GM13976 (cell line): ENCODE measurements around the gene NTMT2.
A peak's percentile ranks its signal among the peaks of the same experiment; 100 is the strongest.

Source experiments
- DNase-seq: peaks from one replicate; pipeline ENCODE4 v3.0.0; 2012; ENCODE audit warnings: low spot score
- in situ Hi-C: fragments of 300-500 bp; cut with MboI; formaldehyde crosslinking; loops from one replicate; pipeline ENCODE4 v1.12.0; 2022; ENCODE audit warnings: low sequenced_read_pairs, mixed read lengths, inconsistent platforms; ENCODE audit not compliant: unreplicated experiment
- TF ChIP-seq, protein P1 (sequence below): IDR thresholded peaks from 2 replicates; pipeline ENCODE4 v1.5.1; 2012; ENCODE audit warnings: borderline replicate concordance, mild to moderate bottlenecking; ENCODE audit not compliant: insufficient read depth; ENCODE audit errors: extremely low read depth, missing control alignments, control extremely low read depth

Gene NTMT2

GRCh38 chr1:170122366-170122765 lies 23.4 kb upstream of the NTMT2 start:
- in situ Hi-C loops, result no loop called here
- no peak for DNase-seq
- TF ChIP-seq, protein P1, sequence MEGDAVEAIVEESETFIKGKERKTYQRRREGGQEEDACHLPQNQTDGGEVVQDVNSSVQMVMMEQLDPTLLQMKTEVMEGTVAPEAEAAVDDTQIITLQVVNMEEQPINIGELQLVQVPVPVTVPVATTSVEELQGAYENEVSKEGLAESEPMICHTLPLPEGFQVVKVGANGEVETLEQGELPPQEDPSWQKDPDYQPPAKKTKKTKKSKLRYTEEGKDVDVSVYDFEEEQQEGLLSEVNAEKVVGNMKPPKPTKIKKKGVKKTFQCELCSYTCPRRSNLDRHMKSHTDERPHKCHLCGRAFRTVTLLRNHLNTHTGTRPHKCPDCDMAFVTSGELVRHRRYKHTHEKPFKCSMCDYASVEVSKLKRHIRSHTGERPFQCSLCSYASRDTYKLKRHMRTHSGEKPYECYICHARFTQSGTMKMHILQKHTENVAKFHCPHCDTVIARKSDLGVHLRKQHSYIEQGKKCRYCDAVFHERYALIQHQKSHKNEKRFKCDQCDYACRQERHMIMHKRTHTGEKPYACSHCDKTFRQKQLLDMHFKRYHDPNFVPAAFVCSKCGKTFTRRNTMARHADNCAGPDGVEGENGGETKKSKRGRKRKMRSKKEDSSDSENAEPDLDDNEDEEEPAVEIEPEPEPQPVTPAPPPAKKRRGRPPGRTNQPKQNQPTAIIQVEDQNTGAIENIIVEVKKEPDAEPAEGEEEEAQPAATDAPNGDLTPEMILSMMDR, result no peak

GRCh38 chr1:170125269-170125668 lies 20.5 kb upstream of the NTMT2 start:
- no peak for DNase-seq
- in situ Hi-C loops, result no loop called here
- TF ChIP-seq, protein P1, result no peak

GRCh38 chr1:170126696-170127095 lies 19.1 kb upstream of the NTMT2 start:
- DNase-seq, result peak; percentile 46
- in situ Hi-C loops, result no loop called here
- TF ChIP-seq, protein P1, result no peak

DNA sequence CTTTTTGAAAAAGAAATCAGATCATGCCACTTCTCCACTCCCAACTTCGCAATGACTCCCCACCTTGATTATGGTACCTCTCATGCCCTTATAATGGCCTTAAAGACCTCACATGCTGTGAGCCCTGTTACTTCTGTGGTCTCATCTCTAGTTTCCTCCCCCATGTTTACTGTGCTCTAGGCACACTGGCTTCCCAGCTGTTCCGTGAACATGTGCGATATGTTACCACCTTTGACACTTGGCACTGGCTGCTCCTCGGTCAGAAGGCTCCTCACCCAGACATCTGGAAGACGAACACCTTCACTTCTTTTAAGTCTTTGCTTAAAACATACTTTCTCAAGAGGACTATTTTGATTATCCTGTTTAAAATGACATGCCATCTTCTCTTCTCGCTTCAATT lies 14.3 kb upstream of the NTMT2 start:
- TF ChIP-seq, protein P1, result no peak
- in situ Hi-C loops, result no loop called here

GRCh38 chr1:170131984-170132383 lies 13.8 kb upstream of the NTMT2 start:
- TF ChIP-seq, protein P1, result no peak
- DNase-seq, result no peak
- in situ Hi-C loops, result no loop called here

More for the DNA sequence above, 14.3 kb upstream of the NTMT2 start:
- DNase-seq, result no peak

DNA sequence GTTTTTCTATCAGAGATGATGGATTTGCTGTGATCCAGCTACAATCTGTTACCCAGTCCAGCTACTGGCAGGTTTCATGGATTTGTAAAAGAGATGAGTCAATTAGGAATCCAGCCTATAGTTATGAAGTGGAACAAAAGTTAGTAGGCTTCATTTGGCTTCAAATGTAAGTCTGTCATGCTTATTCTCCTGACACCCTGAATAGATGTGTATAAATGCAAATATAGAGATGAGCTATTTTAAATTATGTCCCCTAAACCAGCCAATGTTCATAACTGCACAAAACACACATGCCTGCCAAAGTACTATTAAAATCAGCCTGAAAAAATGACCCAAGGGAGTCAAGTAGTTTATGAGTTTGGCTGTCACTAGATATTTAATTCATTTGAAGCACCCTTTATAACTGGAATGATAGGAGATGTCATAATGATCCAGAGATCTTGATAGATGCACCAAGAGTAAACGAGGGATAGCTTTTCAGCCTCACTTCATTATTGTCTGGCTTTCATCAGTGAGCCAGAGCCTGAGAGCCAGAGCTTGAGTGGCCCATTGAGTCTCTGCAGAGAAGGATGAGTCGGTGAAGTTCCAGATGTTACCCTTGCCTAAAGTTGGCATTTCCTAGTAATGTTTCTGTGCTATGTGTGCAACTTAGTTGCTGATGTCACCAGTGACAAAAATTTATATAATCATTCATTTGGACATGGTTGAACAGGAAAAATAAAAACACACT lies 11.8 kb upstream of the NTMT2 start:
- in situ Hi-C loops, result no loop called here
- TF ChIP-seq, protein P1, result no peak
- no peak for DNase-seq
